NCI-H526 treated with DMSO at 0.1 percent for 48 hours (cell line): ENCODE results near the gene ATP8A1.
"Not testable (repeated sequence)": the region's sequence is repeated elsewhere in the genome, so short reads cannot be mapped to it uniquely, and the experiment has no call there.

ENCODE experiments used
- DNase-seq: peaks from one replicate; lab custom pipeline; 2025; lab: John Stamatoyannopoulos, UW

Gene ATP8A1

GRCh38 chr4:42501624-42502401, 155.1 kb downstream of the ATP8A1 start:
- no peak for DNase-seq

DNA sequence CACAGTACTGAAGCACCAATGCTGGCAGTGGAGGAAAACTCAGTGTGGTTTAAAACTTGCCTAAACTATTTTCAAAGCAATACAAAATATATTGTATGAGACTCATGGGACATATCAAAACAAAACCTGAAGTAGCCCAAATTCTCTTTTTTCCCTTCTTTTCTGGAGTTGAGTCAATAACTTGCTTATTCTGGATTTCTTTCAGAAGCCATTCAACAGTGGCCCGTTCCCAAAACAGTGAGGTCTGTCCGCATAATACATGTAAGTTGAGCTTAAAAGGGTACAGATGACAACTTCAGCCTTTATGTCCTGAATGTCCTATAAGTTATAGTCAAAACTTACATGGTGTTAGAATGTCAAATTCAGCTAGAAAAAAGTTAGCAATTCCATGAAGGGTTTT, 158.9 kb downstream of the ATP8A1 start:
- no peak for DNase-seq

- DNase-seq, result no peak
Measured at GRCh38 chr4:42497142-42497910, 159.6 kb downstream of the ATP8A1 start.

- no peak for DNase-seq
Measured at GRCh38 chr4:42492962-42493361, 163.9 kb downstream of the ATP8A1 start.

GRCh38 chr4:42490015-42490414, 166.9 kb downstream of the ATP8A1 start:
- DNase-seq, result no peak

- no peak for DNase-seq
Measured at GRCh38 chr4:42489095-42489494, 167.8 kb downstream of the ATP8A1 start.

DNA sequence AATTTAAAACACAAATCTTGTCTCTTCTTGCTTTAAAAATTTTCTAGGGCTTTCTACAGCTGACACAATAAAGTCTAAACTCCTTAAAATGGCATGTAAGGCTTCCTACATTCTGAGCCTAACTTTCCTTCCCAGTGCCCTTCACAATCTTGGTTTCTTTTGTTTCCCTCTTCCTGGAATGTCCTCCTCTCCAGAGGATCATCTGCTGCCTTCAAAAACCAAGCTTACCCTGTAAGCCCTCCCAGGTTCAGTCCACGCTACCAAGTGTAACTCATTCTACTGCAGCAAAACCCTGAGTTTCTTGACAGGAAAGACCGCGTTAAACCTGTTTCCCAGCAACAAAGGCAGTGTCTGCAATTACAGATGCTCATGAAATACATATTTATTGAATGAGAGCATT, 168.4 kb downstream of the ATP8A1 start:
- no peak for DNase-seq

DNA sequence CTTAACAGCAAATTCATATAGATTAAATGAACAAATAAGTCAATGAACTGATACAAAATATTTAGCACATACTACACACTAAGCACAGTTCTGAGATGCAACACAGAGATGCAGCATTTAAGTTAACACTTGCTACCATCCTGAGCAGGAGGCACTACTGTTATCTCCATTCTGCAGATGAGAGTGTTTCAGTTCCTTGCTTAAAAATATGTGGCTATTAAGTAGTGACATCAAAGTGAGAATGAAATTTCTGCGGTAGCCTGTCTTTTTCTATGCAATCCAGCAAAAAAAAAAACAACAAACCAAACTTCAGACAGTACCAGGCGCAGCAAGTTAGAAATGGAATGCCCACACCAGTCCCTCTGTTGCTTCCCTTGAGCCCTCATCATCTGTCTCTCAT, 168.8 kb downstream of the ATP8A1 start:
- DNase-seq, result no peak

DNA sequence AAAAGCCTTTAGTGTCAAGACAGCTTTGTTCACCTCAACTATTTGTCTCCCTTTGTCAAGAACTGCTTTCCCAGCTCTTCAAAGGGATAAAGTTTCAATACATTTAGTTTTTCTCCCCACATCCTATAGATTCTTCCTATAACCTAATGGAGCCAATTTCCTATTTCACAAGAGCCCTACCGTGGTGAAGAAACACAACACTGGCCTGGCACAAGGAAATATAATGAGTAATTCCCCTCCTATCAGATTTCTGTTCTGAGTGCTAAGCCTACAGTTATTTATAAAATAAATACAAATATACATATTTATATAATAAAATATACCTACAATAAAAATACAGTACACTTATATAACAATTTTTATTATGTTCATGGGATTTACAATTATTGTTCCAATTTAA, 169.7 kb downstream of the ATP8A1 start:
- DNase-seq, result no peak

DNA sequence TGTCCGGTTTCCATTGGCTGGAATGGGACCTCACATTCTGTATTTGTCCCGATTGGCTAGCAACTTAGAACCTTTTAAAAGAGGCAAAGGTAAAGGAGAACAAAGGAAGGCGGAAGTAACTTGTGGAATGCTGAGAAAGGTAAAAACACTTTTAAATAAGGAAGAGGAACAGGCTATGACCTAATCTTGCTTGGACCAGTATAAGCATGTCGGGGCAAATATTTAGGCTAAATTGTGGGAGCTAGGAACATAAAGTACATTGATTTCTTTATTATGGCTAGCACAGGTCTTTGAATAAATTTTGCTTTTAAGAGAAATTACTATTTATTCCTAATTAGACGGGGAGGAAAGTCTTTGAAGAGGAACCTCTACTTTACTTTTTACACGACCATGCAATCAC, 170.7 kb downstream of the ATP8A1 start:
- DNase-seq, result not testable (repeated sequence)

GRCh38 chr4:42484630-42485029, 172.3 kb downstream of the ATP8A1 start:
- DNase-seq, result no peak

DNA sequence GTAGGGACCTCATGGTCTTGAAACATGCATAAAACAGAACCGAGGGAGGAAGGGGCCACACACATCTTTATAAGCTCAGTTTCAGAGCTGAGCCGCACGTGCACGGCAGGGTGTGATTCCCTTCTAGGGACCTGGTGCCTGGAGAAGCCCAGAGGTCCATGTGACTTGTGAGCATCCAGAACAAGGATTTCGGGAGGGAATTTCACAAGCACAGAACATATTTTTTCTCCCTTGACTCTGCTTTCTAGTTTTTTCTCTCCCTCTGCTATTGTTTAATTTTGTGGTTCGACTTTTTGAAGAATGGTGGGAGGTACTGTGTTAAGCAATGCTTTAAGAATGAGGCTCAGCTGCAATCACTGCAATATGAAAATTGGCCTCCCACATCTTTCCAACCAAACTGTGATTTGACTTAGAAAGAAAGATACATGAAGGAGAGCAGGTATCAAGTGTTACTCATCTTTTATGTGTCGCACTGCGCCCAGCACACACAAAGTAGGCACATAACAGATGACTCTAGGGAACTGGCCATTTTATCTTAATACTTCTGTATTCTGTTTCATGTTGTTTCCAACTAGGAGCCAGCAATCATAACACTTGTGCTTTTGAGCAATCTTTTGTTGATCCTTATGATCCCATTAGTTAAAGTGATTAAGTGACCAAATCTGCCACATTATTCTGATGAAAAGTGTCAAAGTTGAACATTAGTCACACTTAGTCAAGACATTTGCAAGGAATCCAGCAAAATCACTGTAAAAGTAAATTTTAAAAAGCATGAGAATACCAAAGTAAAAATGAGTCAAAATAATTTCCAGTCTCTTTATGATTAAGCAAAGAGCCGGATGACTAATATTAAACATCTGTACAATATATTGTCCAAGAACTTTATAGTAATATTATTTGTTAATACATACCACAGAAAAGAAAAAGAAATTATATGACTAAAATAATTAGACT, 173.2 kb downstream of the ATP8A1 start:
- no peak for DNase-seq

DNA sequence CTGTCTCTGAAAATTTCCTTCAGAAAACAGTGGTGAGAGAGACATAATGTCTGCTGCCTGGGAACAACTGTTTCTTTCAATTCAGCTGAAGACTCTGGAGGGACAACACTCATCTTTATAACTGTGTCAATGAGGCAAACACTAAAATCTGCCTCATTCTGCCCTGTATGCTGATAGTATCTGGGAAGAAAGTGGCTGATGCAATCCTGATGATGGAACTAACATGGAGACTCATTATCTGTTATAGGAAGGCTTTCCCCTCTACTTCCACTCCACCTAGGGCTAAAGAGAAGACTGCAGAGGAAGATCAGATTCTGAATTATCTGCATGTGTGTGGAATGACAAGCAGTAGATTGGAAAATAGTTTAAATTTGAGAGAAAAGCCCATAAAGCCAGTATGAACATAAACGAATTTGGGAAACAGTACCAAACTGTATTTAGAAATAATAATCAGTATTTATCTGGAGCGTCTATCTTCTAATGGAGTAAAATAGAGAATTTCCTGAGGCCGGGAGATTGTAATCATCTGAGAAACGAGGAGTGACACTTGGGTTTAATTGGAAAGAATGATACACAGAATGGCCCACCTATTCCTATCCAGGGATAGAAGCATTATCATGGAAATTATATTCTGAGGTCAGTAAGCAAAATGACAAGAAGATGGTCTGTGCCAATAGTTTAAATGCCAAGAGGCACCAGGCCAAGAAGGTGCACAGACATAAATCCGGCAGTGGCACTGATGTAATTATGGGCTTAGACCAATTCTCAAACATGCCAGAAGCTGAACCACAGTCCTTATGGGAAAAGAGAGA, 174.2 kb downstream of the ATP8A1 start:
- DNase-seq, result no peak

GRCh38 chr4:42480717-42481116, 176.2 kb downstream of the ATP8A1 start:
- no peak for DNase-seq

DNA sequence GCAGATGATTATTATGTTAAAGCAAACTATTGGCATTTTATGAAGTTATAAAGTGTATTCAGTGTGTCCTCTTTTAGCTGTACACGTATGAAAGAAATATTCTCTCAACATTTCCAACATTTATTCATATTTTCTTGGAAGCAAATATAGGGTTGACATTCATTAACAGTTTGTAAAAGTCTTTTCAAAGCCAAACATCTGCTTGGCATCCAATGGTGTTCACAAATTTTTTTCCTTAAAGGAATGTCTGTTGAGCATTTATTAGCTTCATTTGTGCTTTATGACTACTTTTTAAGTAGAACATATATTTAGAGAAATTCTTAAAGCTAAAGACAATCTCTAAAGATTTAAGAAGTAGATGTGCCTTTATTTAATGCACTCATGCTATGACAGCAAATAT, 176.6 kb downstream of the ATP8A1 start:
- DNase-seq, result no peak

DNA sequence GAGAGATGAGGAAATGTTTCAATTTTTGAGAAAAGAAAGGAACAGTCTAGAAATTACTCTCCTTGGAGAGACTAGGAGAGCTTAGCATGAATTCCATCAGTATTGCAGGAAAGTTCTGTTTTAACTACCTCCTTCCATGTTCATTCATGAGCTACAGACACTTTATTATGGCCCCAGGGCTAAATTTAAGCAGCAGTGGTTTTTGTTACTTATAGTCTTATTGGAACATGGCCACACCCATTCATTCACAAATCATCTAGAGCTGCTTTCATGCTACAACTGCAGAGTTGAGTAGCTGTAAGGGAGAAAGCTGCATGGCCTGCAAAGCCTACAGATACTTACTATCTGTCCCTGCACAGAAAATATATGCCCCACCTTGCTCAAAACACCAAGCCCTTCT, 178.0 kb downstream of the ATP8A1 start:
- DNase-seq, result no peak

DNA sequence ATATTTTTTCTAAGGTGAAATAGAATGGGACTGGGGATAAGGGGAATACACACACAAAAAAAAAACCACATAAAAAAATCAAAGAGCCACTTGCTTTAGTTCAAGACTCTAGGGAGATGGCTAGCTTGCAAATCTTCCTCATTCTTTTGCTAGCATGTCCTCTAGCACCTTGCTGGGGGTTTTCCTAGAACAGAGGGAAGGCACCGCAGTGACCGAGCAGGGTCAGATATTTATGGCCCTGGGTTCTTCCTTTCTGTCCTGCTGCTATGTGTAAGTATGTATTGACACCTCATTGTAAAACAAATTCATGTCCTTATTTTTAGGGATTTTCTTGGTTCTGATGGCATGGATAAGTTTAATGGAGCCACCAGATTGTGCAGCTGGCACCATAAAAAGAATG, 178.4 kb downstream of the ATP8A1 start:
- no peak for DNase-seq

DNA sequence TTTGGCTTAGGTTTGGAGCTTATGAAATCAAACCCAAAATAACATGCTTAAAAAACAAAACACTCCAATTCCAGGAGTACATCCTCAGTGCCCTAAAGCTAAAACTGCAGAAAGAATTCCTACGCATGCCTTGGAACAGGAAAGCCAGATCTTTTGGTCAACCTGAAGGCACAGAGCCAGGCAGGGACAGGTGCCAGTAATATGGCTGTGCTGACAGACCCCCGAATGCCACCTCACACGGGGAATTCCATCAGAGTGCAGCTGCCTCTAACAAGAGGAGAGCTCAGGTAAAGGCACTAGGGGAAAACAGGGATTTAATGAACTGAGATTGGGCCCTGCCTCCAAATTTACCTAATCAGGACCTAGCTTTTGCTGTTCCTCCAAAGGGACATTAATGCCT, 182.5 kb downstream of the ATP8A1 start:
- no peak for DNase-seq

- no peak for DNase-seq
Measured at GRCh38 chr4:42473071-42473684, 183.7 kb downstream of the ATP8A1 start.

DNA sequence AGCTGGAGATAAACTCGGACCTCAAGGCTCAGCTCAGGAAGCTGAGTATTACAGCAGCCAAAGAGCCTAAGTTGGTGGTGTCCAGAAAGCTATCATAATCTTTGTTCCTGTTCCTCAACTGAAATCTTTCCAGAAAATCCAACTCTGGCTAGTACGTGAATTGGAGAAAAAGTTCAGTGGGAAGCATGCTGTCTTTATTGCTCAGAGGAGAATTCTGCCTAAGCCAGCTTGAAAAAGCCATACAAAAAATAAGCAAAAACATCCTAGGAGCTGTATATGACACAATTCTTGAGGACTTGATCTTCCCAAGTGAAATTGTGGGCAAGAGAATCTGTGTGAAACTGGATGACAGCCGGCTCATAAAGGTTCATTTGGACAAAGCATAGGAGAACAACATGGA, 185.0 kb downstream of the ATP8A1 start:
- no peak for DNase-seq

- no peak for DNase-seq
Measured at GRCh38 chr4:42470023-42470422, 186.9 kb downstream of the ATP8A1 start.
